Activated T-cell treated with anti-CD3 and anti-CD28 coated beads, Interleukin-2, amount 50 U/mL, for 4 hours (primary cell): ENCODE results near the gene PRKG1. TPM values are rescaled to one million over a fixed set of nuclear protein-coding genes. Genes with fewer than 3 reads are reported as not detected.

Experiments used
- ATAC-seq, 2 donors: fragments of 200-7000 bp; cut with Tn5 transposase; one replicate each; pipeline ENCODE4 v1.10.0; 2021
- DNase-seq: peaks from one replicate; pipeline ENCODE4 v3.0.0-alpha.2; 2020
- H3K27me3 Mint-ChIP-seq: one replicate; pipeline ENCODE4 v1.8.0; 2021; ENCODE audit warnings: low read depth, mixed read lengths
- H3K36me3 Mint-ChIP-seq: one replicate; pipeline ENCODE4 v1.8.0; 2022; ENCODE audit warnings: mixed read lengths; ENCODE audit not compliant: insufficient read depth
- H3K4me1 Mint-ChIP-seq: one replicate; pipeline ENCODE4 v1.8.0; 2021; ENCODE audit warnings: low read depth, mixed read lengths
- H3K4me3 Mint-ChIP-seq: one replicate; pipeline ENCODE4 v1.8.0; 2021; ENCODE audit warnings: mild to moderate bottlenecking, moderate library complexity, mixed read lengths
- H3K9me3 Mint-ChIP-seq: one replicate; pipeline ENCODE4 v1.8.0; 2021; ENCODE audit warnings: mixed read lengths
- total RNA-seq, 3 donors: library from RNA; stranded (reverse); gene quantifications; one replicate each; pipeline ENCODE4 v1.2.1, GENCODE V29; 2021

The PRKG1 gene
- total RNA-seq, 3 donors from 2014 or later, result 0.08 TPM; not detected in 2

- no peaks in the 10 kb centered on the region for H3K27me3 Mint-ChIP-seq
- H3K4me1 Mint-ChIP-seq, result no peaks in the 10 kb centered on the region
- no peak for DNase-seq
- H3K4me3 Mint-ChIP-seq, result no peak overlapping the region
- no peaks in the 10 kb centered on the region for H3K9me3 Mint-ChIP-seq
- ATAC-seq, result no peak
- no peaks in the 10 kb centered on the region for H3K36me3 Mint-ChIP-seq
These were observed 564.5 kb downstream of the PRKG1 start for GRCh38 chr10:51638737-51639136.

GRCh38 chr10:51640120-51640819, 566.0 kb downstream of the PRKG1 start:
- Mint-ChIP-seq H3K4me3 (no peak overlapping the region), H3K4me1 (no peaks in the 10 kb centered on the region), H3K36me3 (no peaks in the 10 kb centered on the region), H3K27me3 (no peaks in the 10 kb centered on the region), H3K9me3 (no peaks in the 10 kb centered on the region)
- ATAC-seq, result no peak
- no peak for DNase-seq

GRCh38 chr10:51642581-51642980, 568.3 kb downstream of the PRKG1 start:
- no peaks in the 10 kb centered on the region for H3K36me3 Mint-ChIP-seq
- no peaks in the 10 kb centered on the region for H3K9me3 Mint-ChIP-seq
- DNase-seq (no peak), ATAC-seq (no peak)
- no peak overlapping the region for H3K4me3 Mint-ChIP-seq
- no peaks in the 10 kb centered on the region for H3K4me1 Mint-ChIP-seq
- no peaks in the 10 kb centered on the region for H3K27me3 Mint-ChIP-seq

- no peak overlapping the region for H3K4me3 Mint-ChIP-seq
- DNase-seq (no peak), ATAC-seq (no peak)
- H3K27me3 Mint-ChIP-seq, result no peaks in the 10 kb centered on the region
- H3K9me3 Mint-ChIP-seq, result no peaks in the 10 kb centered on the region
- no peaks in the 10 kb centered on the region for H3K4me1 Mint-ChIP-seq
- H3K36me3 Mint-ChIP-seq, result no peaks in the 10 kb centered on the region
These were observed 569.4 kb downstream of the PRKG1 start for GRCh38 chr10:51643734-51644133.

GRCh38 chr10:51649064-51649463, 574.8 kb downstream of the PRKG1 start:
- DNase-seq, result no peak
- no peaks in the 10 kb centered on the region for H3K27me3 Mint-ChIP-seq

GRCh38 chr10:51651063-51651462, 576.8 kb downstream of the PRKG1 start:
- ATAC-seq (no peak), DNase-seq (no peak)
- Mint-ChIP-seq H3K4me1 (no peaks in the 10 kb centered on the region), H3K27me3 (no peaks in the 10 kb centered on the region), H3K4me3 (no peak overlapping the region), H3K9me3 (no peaks in the 10 kb centered on the region), H3K36me3 (no peaks in the 10 kb centered on the region)

More at GRCh38 chr10:51649064-51649463, 574.8 kb downstream of the PRKG1 start:
- Mint-ChIP-seq H3K9me3 (no peaks in the 10 kb centered on the region), H3K4me1 (no peaks in the 10 kb centered on the region), H3K36me3 (no peaks in the 10 kb centered on the region), H3K4me3 (no peak overlapping the region)
- ATAC-seq, result no peak

- DNase-seq (no peak), ATAC-seq (no peak)
- Mint-ChIP-seq H3K27me3 (peaks cover 3% of the 10 kb centered on the region), H3K36me3 (no peaks in the 10 kb centered on the region), H3K9me3 (no peaks in the 10 kb centered on the region), H3K4me1 (no peaks in the 10 kb centered on the region), H3K4me3 (no peak overlapping the region)
These were observed 578.7 kb downstream of the PRKG1 start for GRCh38 chr10:51653025-51653424.

- H3K36me3 Mint-ChIP-seq, result no peaks in the 10 kb centered on the region
- H3K4me3 Mint-ChIP-seq, result no peak overlapping the region
- ATAC-seq (no peak), DNase-seq (no peak)
- H3K27me3 Mint-ChIP-seq, result peaks cover 4% of the 10 kb centered on the region
- no peaks in the 10 kb centered on the region for H3K4me1 Mint-ChIP-seq
- no peaks in the 10 kb centered on the region for H3K9me3 Mint-ChIP-seq
These were observed 580.6 kb downstream of the PRKG1 start for GRCh38 chr10:51654918-51655317.

GRCh38 chr10:51656503-51656902, 582.2 kb downstream of the PRKG1 start:
- Mint-ChIP-seq H3K36me3 (no peaks in the 10 kb centered on the region), H3K4me1 (no peaks in the 10 kb centered on the region), H3K27me3 (peaks cover 7% of the 10 kb centered on the region), H3K4me3 (no peak overlapping the region), H3K9me3 (no peaks in the 10 kb centered on the region)
- no peak for ATAC-seq
- DNase-seq, result no peak

- ATAC-seq (no peak), DNase-seq (no peak)
- no peak overlapping the region for H3K4me3 Mint-ChIP-seq
- peaks cover 7% of the 10 kb centered on the region for H3K27me3 Mint-ChIP-seq
- H3K9me3 Mint-ChIP-seq, result no peaks in the 10 kb centered on the region
- H3K36me3 Mint-ChIP-seq, result no peaks in the 10 kb centered on the region
- no peaks in the 10 kb centered on the region for H3K4me1 Mint-ChIP-seq
These were observed 583.7 kb downstream of the PRKG1 start for GRCh38 chr10:51658000-51658399.

GRCh38 chr10:51659344-51659743, 585.1 kb downstream of the PRKG1 start:
- no peak overlapping the region for H3K4me3 Mint-ChIP-seq
- no peaks in the 10 kb centered on the region for H3K4me1 Mint-ChIP-seq
- ATAC-seq (no peak), DNase-seq (no peak)
- peaks cover 7% of the 10 kb centered on the region for H3K27me3 Mint-ChIP-seq
- H3K9me3 Mint-ChIP-seq, result no peaks in the 10 kb centered on the region
- no peaks in the 10 kb centered on the region for H3K36me3 Mint-ChIP-seq

- peaks cover 4% of the 10 kb centered on the region for H3K27me3 Mint-ChIP-seq
- ATAC-seq, result no peak
- H3K4me1 Mint-ChIP-seq, result no peaks in the 10 kb centered on the region
- no peak overlapping the region for H3K4me3 Mint-ChIP-seq
- DNase-seq, result no peak
- no peaks in the 10 kb centered on the region for H3K36me3 Mint-ChIP-seq
- H3K9me3 Mint-ChIP-seq, result no peaks in the 10 kb centered on the region
These were observed 588.8 kb downstream of the PRKG1 start for GRCh38 chr10:51663086-51663485.

GRCh38 chr10:51666456-51666855, 592.2 kb downstream of the PRKG1 start:
- H3K4me1 Mint-ChIP-seq, result no peaks in the 10 kb centered on the region
- no peaks in the 10 kb centered on the region for H3K27me3 Mint-ChIP-seq
- ATAC-seq, result no peak
- H3K36me3 Mint-ChIP-seq, result no peaks in the 10 kb centered on the region
- no peak overlapping the region for H3K4me3 Mint-ChIP-seq
- H3K9me3 Mint-ChIP-seq, result no peaks in the 10 kb centered on the region
- no peak for DNase-seq

- Mint-ChIP-seq H3K4me1 (no peaks in the 10 kb centered on the region), H3K27me3 (no peaks in the 10 kb centered on the region), H3K9me3 (peaks cover 7% of the 10 kb centered on the region), H3K36me3 (peaks cover 2% of the 10 kb centered on the region), H3K4me3 (no peak overlapping the region)
- DNase-seq (no peak), ATAC-seq (no peak)
These were observed 593.5 kb downstream of the PRKG1 start for GRCh38 chr10:51667678-51668335.

- ATAC-seq (no peak), DNase-seq (no peak)
- H3K27me3 Mint-ChIP-seq, result peaks cover 2% of the 10 kb centered on the region
- peaks cover 7% of the 10 kb centered on the region for H3K9me3 Mint-ChIP-seq
- no peaks in the 10 kb centered on the region for H3K4me1 Mint-ChIP-seq
- H3K4me3 Mint-ChIP-seq, result no peak overlapping the region
- H3K36me3 Mint-ChIP-seq, result peaks cover 2% of the 10 kb centered on the region
These were observed 594.0 kb downstream of the PRKG1 start for GRCh38 chr10:51668336-51668689.
